GM21737 (cell line): Measurements from ENCODE around the gene RPL22L1.
"Not testable (repeated sequence)": the region's sequence is repeated elsewhere in the genome, so short reads cannot be mapped to it uniquely, and the experiment has no call there.

Experiments used
- ATAC-seq: cut with Tn5 transposase; IDR thresholded peaks from one replicate; pipeline ENCODE4 v1.9.1; 2021; ENCODE audit warnings: mild to moderate bottlenecking, moderate library complexity; ENCODE audit not compliant: unreplicated experiment

RPL22L1 gene

GRCh38 chr3:170869645-170870593 is at the start of gene RPL22L1:
Gene RPL22L1 (minus strand): TSS chr3:170870195. CDS start chr3:170870167, 28 bp downstream.
- peak; percentile 96 for ATAC-seq

- no peak for ATAC-seq
Observed at GRCh38 chr3:170918715-170919114, 48.7 kb upstream of the RPL22L1 start.

GRCh38 chr3:170914690-170915089 is 44.7 kb upstream of the RPL22L1 start:
- ATAC-seq = no peak

- no peak for ATAC-seq
Observed at GRCh38 chr3:170914212-170914611, 44.2 kb upstream of the RPL22L1 start.

GRCh38 chr3:170911051-170911450 is 41.1 kb upstream of the RPL22L1 start:
- no peak for ATAC-seq

- no peak for ATAC-seq
Observed at GRCh38 chr3:170910542-170910941, 40.5 kb upstream of the RPL22L1 start.

- ATAC-seq = no peak
Observed at GRCh38 chr3:170909129-170909903, 39.3 kb upstream of the RPL22L1 start.

GRCh38 chr3:170908235-170909116 is 38.5 kb upstream of the RPL22L1 start, which contains the start of gene EIF5A2:
Gene EIF5A2 (minus strand): TSS chr3:170908637. CDS start chr3:170907806, 831 bp downstream.
- ATAC-seq = peak; percentile 95

- no peak for ATAC-seq
Observed at GRCh38 chr3:170907637-170908234, 37.7 kb upstream of the RPL22L1 start.

- ATAC-seq = no peak
Observed at GRCh38 chr3:170905862-170906261, 35.9 kb upstream of the RPL22L1 start.

- ATAC-seq = no peak
Observed at GRCh38 chr3:170903123-170903522, 33.1 kb upstream of the RPL22L1 start.

GRCh38 chr3:170899455-170899854 is 29.5 kb upstream of the RPL22L1 start:
- no peak for ATAC-seq

GRCh38 chr3:170897978-170898377 is 28.0 kb upstream of the RPL22L1 start:
- ATAC-seq = no peak

- not testable (repeated sequence) for ATAC-seq
Observed at GRCh38 chr3:170897199-170897598, 27.2 kb upstream of the RPL22L1 start.

GRCh38 chr3:170896781-170897180 is 26.8 kb upstream of the RPL22L1 start:
- no peak for ATAC-seq

- not testable (repeated sequence) for ATAC-seq
Observed at GRCh38 chr3:170896333-170896732, 26.3 kb upstream of the RPL22L1 start.

- no peak for ATAC-seq
Observed at GRCh38 chr3:170893895-170894294, 23.9 kb upstream of the RPL22L1 start.

GRCh38 chr3:170889630-170890029 is 19.6 kb upstream of the RPL22L1 start:
- no peak for ATAC-seq

- no peak for ATAC-seq
Observed at GRCh38 chr3:170889132-170889531, 19.1 kb upstream of the RPL22L1 start.
